Lung (tissue), 12 donors: ENCODE results near the gene CSGALNACT2. TPM values are rescaled to one million over a fixed set of nuclear protein-coding genes. Genes with fewer than 3 reads are reported as not detected.
A peak's percentile ranks its signal among the peaks of the same experiment; 100 is the strongest.

ENCODE experiments used
- ATAC-seq: fragments of 200-7000 bp; cut with Tn5 transposase; one replicate; pipeline ENCODE4 v1.9.1; 2020; ENCODE audit warnings: moderate number of reproducible peaks; ENCODE audit not compliant: insufficient read depth, low FRiP score
- DNase-seq, 3 donors: peaks; one replicate each; pipeline ENCODE4 v3.0.0-alpha.2; 2013 to 2017
- H3K27ac ChIP-seq, 2 donors: one replicate each; pipeline ENCODE4 v1.5.1; 2013; ENCODE audit warnings: mild to moderate bottlenecking in 2 of 2, moderate library complexity in 2 of 2, control low read depth in 1 of 2, inconsistent platforms in 1 of 2, low read depth in 1 of 2, low read length in 1 of 2
- H3K27me3 ChIP-seq, 3 donors: one replicate each; pipeline ENCODE4 v1.5.1; 2013; ENCODE audit warnings: low read length in 2 of 3; ENCODE audit not compliant: control insufficient read depth in 3 of 3, insufficient read depth in 3 of 3
- H3K36me3 ChIP-seq, 4 donors: one replicate each; pipeline ENCODE4 v1.5.1; 2013; ENCODE audit warnings: low read length in 4 of 4, mild to moderate bottlenecking in 1 of 4, moderate library complexity in 1 of 4; ENCODE audit not compliant: control insufficient read depth in 4 of 4, insufficient read depth in 4 of 4
- H3K4me1 ChIP-seq, 5 donors: one replicate each; pipeline ENCODE4 v1.5.1; 2013; ENCODE audit warnings: low read length in 5 of 5, mild to moderate bottlenecking in 2 of 5, moderate library complexity in 1 of 5; ENCODE audit not compliant: control insufficient read depth in 5 of 5, insufficient read depth in 5 of 5
- H3K4me3 ChIP-seq: one replicate; pipeline ENCODE4 v1.5.1; 2013; ENCODE audit warnings: mild to moderate bottlenecking, control low read depth, moderate library complexity
- H3K9ac ChIP-seq, 2 donors: one replicate each; pipeline ENCODE4 v1.5.1; 2013; ENCODE audit warnings: low read length in 2 of 2, control low read depth in 1 of 2; ENCODE audit not compliant: insufficient read depth in 1 of 2
- H3K9me3 ChIP-seq, 4 donors: one replicate each; pipeline ENCODE4 v1.5.1; 2013; ENCODE audit warnings: low read length in 3 of 4, mild to moderate bottlenecking in 1 of 4, moderate library complexity in 1 of 4; ENCODE audit not compliant: control insufficient read depth in 4 of 4, insufficient read depth in 3 of 4
- CTCF ChIP-seq: IDR thresholded peaks from 2 replicates; pipeline ENCODE4 v1.5.1; 2012; ENCODE audit warnings: mild to moderate bottlenecking; ENCODE audit errors: control extremely low read depth, extremely low read depth
- WGBS, 2 donors: extraction: QIAGEN DNeasy Blood & Tissue Kit; methylation state at CpG; one replicate each; pipeline ENCODE4 v1.1.7; 2013; 5-methylcytosine and 5-hydroxymethylcytosine counted together
- polyA plus RNA-seq, 2 donors: library from polyadenylated mRNA; stranded (reverse); fragments of 200-250 nt; gene quantifications; one replicate each; pipeline ENCODE4 v1.2.1, GENCODE V29; 2013
- total RNA-seq, 2 donors: library from RNA; depleted of rRNA in 1 of 2; stranded (reverse); fragments of >200 nt in 1 of 2; gene quantifications; one replicate each; pipeline ENCODE4 v1.2.1, GENCODE V29; 2014 to 2021
- donor health status: control.
- donor health status: control.
- donor health status: Bipolar disorder and iron deficiency.
- donor health status: healthy.
- donor health status: DM: yes; HTN: yes; CAD: no.

The CSGALNACT2 gene
- total and polyA plus RNA-seq, 4 donors = 9.8 to 48.4 (median 33.3) TPM

GRCh38 chr10:43204943-43205671 is 66.9 kb downstream of the CSGALNACT2 start:
- ATAC-seq = peak; percentile 44
- Histone ChIP-seq H3K9ac (no peak overlapping the region), H3K4me1 (peaks cover 0 to 10% (median 9%) of the 10 kb centered on the region in 5 donors), H3K27ac (no peak overlapping the region), H3K36me3 (no peaks in the 10 kb centered on the region), H3K9me3 (peaks cover 0 to 3% (median 0%) of the 10 kb centered on the region in 4 donors), H3K27me3 (no peaks in the 10 kb centered on the region), H3K4me3 (no peak overlapping the region)
- DNase-seq = peak; percentile 30 to 47 (median 33)
- TF ChIP-seq CTCF = peak; percentile 0
- 51 to 62% methylated on average over 11 of the region's 11 CpGs for WGBS, 2 donors

- Histone ChIP-seq H3K9ac (no peak overlapping the region), H3K4me1 (peaks cover 0 to 10% (median 9%) of the 10 kb centered on the region in 5 donors), H3K27ac (no peak overlapping the region), H3K27me3 (no peaks in the 10 kb centered on the region), H3K36me3 (no peaks in the 10 kb centered on the region), H3K4me3 (no peak overlapping the region), H3K9me3 (peaks cover 0 to 3% (median 0%) of the 10 kb centered on the region in 4 donors)
- peak in 1 of 3 donors; percentile 6 for DNase-seq
- no peak for ATAC-seq
- 91 to 93% methylated on average over 17 to 20 of the region's 20 CpGs for WGBS, 2 donors
- no peak for TF ChIP-seq CTCF
Observed at GRCh38 chr10:43205681-43206390, 67.6 kb downstream of the CSGALNACT2 start.

GRCh38 chr10:43206391-43207235 is 68.4 kb downstream of the CSGALNACT2 start:
- Histone ChIP-seq H3K27ac (no peak overlapping the region), H3K9ac (no peak overlapping the region), H3K27me3 (no peaks in the 10 kb centered on the region), H3K36me3 (no peaks in the 10 kb centered on the region), H3K4me1 (peaks cover 0 to 7% (median 4%) of the 10 kb centered on the region in 5 donors), H3K9me3 (peaks cover 0 to 3% (median 0%) of the 10 kb centered on the region in 4 donors), H3K4me3 (no peak overlapping the region)
- ATAC-seq (no peak), DNase-seq (peak in 1 of 3 donors; percentile 11)
- WGBS, 2 donors = 94 to 97% methylated on average over 13 of the region's 13 CpGs
- no peak for TF ChIP-seq CTCF
